Liver (tissue), 9 donors: Measurements from ENCODE around the gene PCDHGC5. TPM values are rescaled to one million over a fixed set of nuclear protein-coding genes. Genes with fewer than 3 reads are reported as not detected.

Source experiments
- DNase-seq: peaks from one replicate; pipeline ENCODE4 v3.0.0-alpha.2; 2017; ENCODE audit warnings: low spot score
- H3K27ac ChIP-seq, 2 donors: one replicate each; pipeline ENCODE4 v1.7.0; 2013; ENCODE audit warnings: inconsistent platforms in 2 of 2, low read length in 2 of 2, control low read depth in 1 of 2, low read depth in 1 of 2, mild to moderate bottlenecking in 1 of 2
- H3K27me3 ChIP-seq, 4 donors: one replicate each; pipeline versions ENCODE4 v1.6.1 to v1.7.0; 2013; ENCODE audit warnings: low read length in 3 of 4, inconsistent platforms in 1 of 4, mild to moderate bottlenecking in 1 of 4, moderate library complexity in 1 of 4; ENCODE audit not compliant: control insufficient read depth in 4 of 4, insufficient read depth in 4 of 4
- H3K36me3 ChIP-seq, 4 donors: one replicate each; pipeline versions ENCODE4 v1.6.1 to v1.7.0; 2013; ENCODE audit warnings: low read length in 3 of 4, mild to moderate bottlenecking in 3 of 4, low read depth in 1 of 4, moderate library complexity in 1 of 4; ENCODE audit not compliant: control insufficient read depth in 4 of 4, insufficient read depth in 3 of 4
- H3K4me1 ChIP-seq, 4 donors: one replicate each; pipeline versions ENCODE4 v1.6.1 to v1.7.0; 2013; ENCODE audit warnings: low read length in 3 of 4, mild to moderate bottlenecking in 3 of 4, moderate library complexity in 1 of 4; ENCODE audit not compliant: control insufficient read depth in 4 of 4, insufficient read depth in 4 of 4
- H3K4me3 ChIP-seq, 3 donors: one replicate each; pipeline versions ENCODE4 v1.6.1 to v1.7.0; 2013; ENCODE audit warnings: low read length in 3 of 3, control low read depth in 1 of 3, low read depth in 1 of 3, mild to moderate bottlenecking in 1 of 3
- H3K9ac ChIP-seq, 2 donors: one replicate each; pipeline ENCODE4 v1.7.0; 2013; ENCODE audit warnings: low read length in 2 of 2, mild to moderate bottlenecking in 2 of 2, moderate library complexity in 2 of 2, control low read depth in 1 of 2, low read depth in 1 of 2
- H3K9me3 ChIP-seq, 4 donors: one replicate each; pipeline versions ENCODE4 v1.6.1 to v1.7.0; 2013; ENCODE audit warnings: low read length in 3 of 4; ENCODE audit not compliant: control insufficient read depth in 4 of 4
- ATF3 ChIP-seq: IDR thresholded peaks from 2 replicates; pipeline ENCODE4 v1.6.1; 2016; ENCODE audit warnings: antibody characterized with exemption
- EGR1 ChIP-seq, 2 donors: IDR thresholded peaks; 2 replicates each; pipeline ENCODE4 v1.6.1; 2016 to 2018; ENCODE audit warnings: antibody characterized with exemption in 2 of 2, low read depth in 2 of 2
- FOXA1 ChIP-seq: IDR thresholded peaks from 2 replicates; pipeline ENCODE4 v1.6.1; 2016; ENCODE audit warnings: antibody characterized with exemption
- FOXA2 ChIP-seq: IDR thresholded peaks from 2 replicates; pipeline ENCODE4 v1.6.1; 2016; ENCODE audit warnings: antibody characterized with exemption
- GABPA ChIP-seq, 2 donors: IDR thresholded peaks in 1 of 2; conservative IDR thresholded peaks in 1 of 2; 2 replicates each; pipeline ENCODE4 v1.6.1; 2016; ENCODE audit warnings: antibody characterized with exemption in 2 of 2, mild to moderate bottlenecking in 1 of 2, moderate library complexity in 1 of 2
- HNF4A ChIP-seq, 2 donors: conservative IDR thresholded peaks; 2 replicates each; pipeline ENCODE4 v1.6.1; 2016; ENCODE audit warnings: antibody characterized with exemption in 2 of 2, mild to moderate bottlenecking in 2 of 2
- HNF4G ChIP-seq: IDR thresholded peaks from 2 replicates; pipeline ENCODE4 v1.6.1; 2016; ENCODE audit warnings: antibody characterized with exemption
- JUND ChIP-seq, 2 donors: IDR thresholded peaks; 2 replicates each; pipeline ENCODE4 v1.6.1; 2016; ENCODE audit warnings: antibody characterized with exemption in 2 of 2
- NR2F2 ChIP-seq: IDR thresholded peaks from 2 replicates; pipeline ENCODE4 v1.6.1; 2016; ENCODE audit warnings: antibody characterized with exemption
- RAD21 ChIP-seq, 2 donors: IDR thresholded peaks; 2 replicates each; pipeline ENCODE4 v1.6.1; 2016; ENCODE audit warnings: antibody characterized with exemption in 2 of 2, mild to moderate bottlenecking in 2 of 2
- REST ChIP-seq: IDR thresholded peaks from 2 replicates; pipeline ENCODE4 v1.6.1; 2016; ENCODE audit warnings: antibody characterized with exemption, mild to moderate bottlenecking
- RXRA ChIP-seq, 2 donors: IDR thresholded peaks; 2 replicates each; pipeline ENCODE4 v1.6.1; 2017 to 2018; ENCODE audit warnings: antibody characterized with exemption in 2 of 2, mild to moderate bottlenecking in 1 of 2
- SP1 ChIP-seq: IDR thresholded peaks from 2 replicates; pipeline ENCODE4 v1.6.1; 2018; ENCODE audit warnings: antibody characterized with exemption, mild to moderate bottlenecking
- TAF1 ChIP-seq: conservative IDR thresholded peaks from 2 replicates; pipeline ENCODE4 v1.6.1; 2016; ENCODE audit warnings: antibody characterized with exemption, mild to moderate bottlenecking
- YY1 ChIP-seq: IDR thresholded peaks from 2 replicates; pipeline ENCODE4 v1.6.1; 2016; ENCODE audit warnings: antibody characterized with exemption, mild to moderate bottlenecking
- WGBS: extraction: QIAGEN DNeasy Blood & Tissue Kit; methylation state at CpG from one replicate; pipeline ENCODE4 v1.1.7; 2013; 5-methylcytosine and 5-hydroxymethylcytosine counted together
- polyA plus RNA-seq, 2 donors: library from polyadenylated mRNA; stranded (reverse) in 1 of 2; unstranded in 1 of 2; fragments of 200-250 nt in 1 of 2; fragments of >200 nt in 1 of 2; fragmentation: Nextera tagmentation in 1 of 2; extraction: Ambion mirVana in 1 of 2; gene quantifications; one replicate each; pipeline versions ENCODE4 v1.2.1 to v1.2.3, GENCODE V29; 2013 to 2015
- total RNA-seq, 2 donors: library from RNA; depleted of rRNA; stranded (reverse); fragments of >200 nt; gene quantifications; one replicate each; pipeline ENCODE4 v1.2.3, GENCODE V29; 2014
- TF ChIP-seq, protein P1 (sequence below): IDR thresholded peaks from 2 replicates; pipeline ENCODE4 v1.6.1; 2016; ENCODE audit warnings: antibody characterized with exemption
- TF ChIP-seq, protein P2 (sequence below): IDR thresholded peaks from 2 replicates; pipeline ENCODE4 v1.6.1; 2016; ENCODE audit warnings: antibody characterized with exemption
- TF ChIP-seq, protein P3 (sequence below): fragments of 150-350 bp; IDR thresholded peaks from 2 replicates; pipeline ENCODE4 v1.5.1; 2017; ENCODE audit warnings: improper control_type of control experiment, low read depth, low read length; ENCODE audit not compliant: missing input control
- donor health status: healthy.
- donor health status: healthy.
- donor health status: healthy.
- donor health status: healthy.
- donor health status: healthy.

Gene PCDHGC5
- total and polyA plus RNA-seq, 4 donors = 0.02 to 1.1 (median 0.19) TPM; not detected in 1

- no peak overlapping the region for H3K4me3 ChIP-seq
- TF ChIP-seq EGR1 (IDR thresholded peaks at IDR 0.05; ENCODE audit: low read depth in 2 of 2) (no peak), FOXA1 (no peak), SP1 (no peak), HNF4A (conservative IDR thresholded peaks at IDR 0.05) (no peak), NR2F2 (no peak), ATF3 (no peak), REST (no peak), TAF1 (no peak), YY1 (no peak), JUND (IDR thresholded peaks at IDR 0.05) (no peak), RAD21 (IDR thresholded peaks at IDR 0.05) (no peak), FOXA2 (no peak), HNF4G (no peak), RXRA (IDR thresholded peaks at IDR 0.05) (no peak), GABPA (IDR thresholded peaks at IDR 0.05 in 1 of 2, conservative IDR thresholded peaks at IDR 0.05 in 1 of 2) (no peak)
- TF ChIP-seq, protein P1, sequence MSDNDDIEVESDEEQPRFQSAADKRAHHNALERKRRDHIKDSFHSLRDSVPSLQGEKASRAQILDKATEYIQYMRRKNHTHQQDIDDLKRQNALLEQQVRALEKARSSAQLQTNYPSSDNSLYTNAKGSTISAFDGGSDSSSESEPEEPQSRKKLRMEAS = no peak
- TF ChIP-seq, protein P2, sequence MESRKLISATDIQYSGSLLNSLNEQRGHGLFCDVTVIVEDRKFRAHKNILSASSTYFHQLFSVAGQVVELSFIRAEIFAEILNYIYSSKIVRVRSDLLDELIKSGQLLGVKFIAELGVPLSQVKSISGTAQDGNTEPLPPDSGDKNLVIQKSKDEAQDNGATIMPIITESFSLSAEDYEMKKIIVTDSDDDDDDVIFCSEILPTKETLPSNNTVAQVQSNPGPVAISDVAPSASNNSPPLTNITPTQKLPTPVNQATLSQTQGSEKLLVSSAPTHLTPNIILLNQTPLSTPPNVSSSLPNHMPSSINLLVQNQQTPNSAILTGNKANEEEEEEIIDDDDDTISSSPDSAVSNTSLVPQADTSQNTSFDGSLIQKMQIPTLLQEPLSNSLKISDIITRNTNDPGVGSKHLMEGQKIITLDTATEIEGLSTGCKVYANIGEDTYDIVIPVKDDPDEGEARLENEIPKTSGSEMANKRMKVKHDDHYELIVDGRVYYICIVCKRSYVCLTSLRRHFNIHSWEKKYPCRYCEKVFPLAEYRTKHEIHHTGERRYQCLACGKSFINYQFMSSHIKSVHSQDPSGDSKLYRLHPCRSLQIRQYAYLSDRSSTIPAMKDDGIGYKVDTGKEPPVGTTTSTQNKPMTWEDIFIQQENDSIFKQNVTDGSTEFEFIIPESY = no peak
- TF ChIP-seq, protein P3, sequence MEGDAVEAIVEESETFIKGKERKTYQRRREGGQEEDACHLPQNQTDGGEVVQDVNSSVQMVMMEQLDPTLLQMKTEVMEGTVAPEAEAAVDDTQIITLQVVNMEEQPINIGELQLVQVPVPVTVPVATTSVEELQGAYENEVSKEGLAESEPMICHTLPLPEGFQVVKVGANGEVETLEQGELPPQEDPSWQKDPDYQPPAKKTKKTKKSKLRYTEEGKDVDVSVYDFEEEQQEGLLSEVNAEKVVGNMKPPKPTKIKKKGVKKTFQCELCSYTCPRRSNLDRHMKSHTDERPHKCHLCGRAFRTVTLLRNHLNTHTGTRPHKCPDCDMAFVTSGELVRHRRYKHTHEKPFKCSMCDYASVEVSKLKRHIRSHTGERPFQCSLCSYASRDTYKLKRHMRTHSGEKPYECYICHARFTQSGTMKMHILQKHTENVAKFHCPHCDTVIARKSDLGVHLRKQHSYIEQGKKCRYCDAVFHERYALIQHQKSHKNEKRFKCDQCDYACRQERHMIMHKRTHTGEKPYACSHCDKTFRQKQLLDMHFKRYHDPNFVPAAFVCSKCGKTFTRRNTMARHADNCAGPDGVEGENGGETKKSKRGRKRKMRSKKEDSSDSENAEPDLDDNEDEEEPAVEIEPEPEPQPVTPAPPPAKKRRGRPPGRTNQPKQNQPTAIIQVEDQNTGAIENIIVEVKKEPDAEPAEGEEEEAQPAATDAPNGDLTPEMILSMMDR = no peak
- peaks cover 0 to 4% (median 1%) of the 10 kb centered on the region in 4 donors for H3K9me3 ChIP-seq
- DNase-seq = no peak
- H3K36me3 ChIP-seq = peaks cover 0 to 2% (median 0%) of the 10 kb centered on the region in 4 donors
- no peak overlapping the region for H3K27ac ChIP-seq
- H3K9ac ChIP-seq = no peak overlapping the region
- WGBS = 38% methylated on average over 3 of the region's 3 CpGs
- H3K27me3 ChIP-seq = peaks cover 0 to 2% (median 0%) of the 10 kb centered on the region in 4 donors
- H3K4me1 ChIP-seq = peaks cover 0 to 4% (median 2%) of the 10 kb centered on the region in 4 donors
Observed at GRCh38 chr5:141483902-141484301, 5.0 kb upstream of the PCDHGC5 start.
